ENCODE data around the gene UGT2B10. TPM values are rescaled to one million over a fixed set of nuclear protein-coding genes. Genes with fewer than 3 reads are reported as not detected.
A peak's percentile ranks its signal among the peaks of the same experiment; 100 is the strongest.

Gene UGT2B10
- total and polyA plus RNA-seq, 9 of the 15 experiments (the other 6 are each of a cell fraction or from before 2014, with no cell fraction given) = 0.18 TPM; not detected in 8

GRCh38 chr4:68864438-68865187 lies 48.8 kb downstream of the UGT2B10 start (continued):
- TF ChIP-seq ILK (tag; IDR thresholded peaks at IDR 0.05; ENCODE audit: borderline replicate concordance, low read depth) = no peak
- TF ChIP-seq HNRNPK (IDR thresholded peaks at IDR 0.05; ENCODE audit: low read depth, low read length, poor library complexity, severe bottlenecking) = no peak
- no peak for TF ChIP-seq ZNF398 (CRISPR knock-in tag; IDR thresholded peaks at IDR 0.05)
- peak; percentile 25; the same call in 1 of the 2 replicates for TF ChIP-seq CREB3L1 (IDR thresholded peaks at IDR 0.05; ENCODE audit: borderline replicate concordance, low read depth)
- no peak for TF ChIP-seq ID3 (CRISPR knock-in tag; IDR thresholded peaks at IDR 0.05)
- peak; percentile 76; the same call in 1 of the 2 replicates for TF ChIP-seq ID3 (tag; IDR thresholded peaks at IDR 0.05)
- TF ChIP-seq GTF2F1 (IDR thresholded peaks at IDR 0.05; ENCODE audit: low read depth, low read length) = no peak
- TF ChIP-seq NR4A1 (CRISPR knock-in tag; IDR thresholded peaks at IDR 0.05) = no peak
- no peak for TF ChIP-seq NR4A1 (tag; IDR thresholded peaks at IDR 0.05)
- TF ChIP-seq MAFG (tag; conservative IDR thresholded peaks at IDR 0.05) = no peak
- peak; percentile 92 for TF ChIP-seq EP300 (IDR thresholded peaks at IDR 0.05; ENCODE audit: low read length)
- TF ChIP-seq HBP1 (CRISPR knock-in tag; IDR thresholded peaks at IDR 0.05) = no peak
- TF ChIP-seq RCOR1 (IDR thresholded peaks at IDR 0.05; ENCODE audit: borderline replicate concordance in 1 of 2, low read depth in 2 of 2, low read length in 2 of 2) = peak; percentile 61 to 65; a peak in 2 of 4 replicates
- TF ChIP-seq JUND (IDR thresholded peaks at IDR 0.05; ENCODE audit: borderline replicate concordance, low read depth, low read length) = peak; percentile 55; the same call in 1 of the 2 replicates
- TF ChIP-seq JUND (tag; IDR thresholded peaks at IDR 0.05; ENCODE audit: borderline replicate concordance, low read depth, low read length) = no peak; the same call in 2 of the 3 replicates
- TF ChIP-seq NCOR1 (IDR thresholded peaks at IDR 0.05) = peak; percentile 90
- TF ChIP-seq DPF2 (IDR thresholded peaks at IDR 0.05) = peak; percentile 72; the same call in 1 of the 2 replicates
- TF ChIP-seq ZZZ3 (IDR thresholded peaks at IDR 0.05) = no peak
- TF ChIP-seq RAD21 (CRISPR knock-in tag; conservative IDR thresholded peaks at IDR 0.05 in 1 of 2, IDR thresholded peaks at IDR 0.05 in 1 of 2) = 0 out of 4 replicates have a peak, but pooled peaks of 1 of the 2 experiments have one; percentile 8
- peak; percentile 70 for TF ChIP-seq NFIC (IDR thresholded peaks at IDR 0.05)
- peak; percentile 45; the same call in 1 of the 2 replicates for TF ChIP-seq CEBPG (CRISPR knock-in tag; IDR thresholded peaks at IDR 0.05)
- TF ChIP-seq CEBPG (tag; conservative IDR thresholded peaks at IDR 0.05 in 1 of 2, IDR thresholded peaks at IDR 0.05 in 1 of 2) = peak in 1 of 2 experiments; percentile 61; a peak in 1 of 4 replicates
- TF ChIP-seq ZNF77 (CRISPR knock-in tag; IDR thresholded peaks at IDR 0.05) = no peak
